Spinal cord (tissue), 10 donors: Measurements from ENCODE around the gene SHMT2. TPM values are rescaled to one million over a fixed set of nuclear protein-coding genes. Genes with fewer than 3 reads are reported as not detected.
A peak's percentile ranks its signal among the peaks of the same experiment; 100 is the strongest.

ENCODE experiments used
- DNase-seq, 6 donors: peaks; one replicate each; pipeline versions ENCODE4 v3.0.0 to v3.0.0-alpha.2; 2013 to 2015; ENCODE audit warnings: low spot score in 6 of 6, low read depth in 4 of 6
- H3K27ac ChIP-seq: one replicate; pipeline ENCODE4 v1.5.1; 2013; ENCODE audit warnings: low read depth, low read length, control low read depth
- H3K27me3 ChIP-seq: one replicate; pipeline ENCODE4 v1.6.1; 2013; ENCODE audit warnings: low read length; ENCODE audit not compliant: control insufficient read depth, insufficient read depth
- H3K36me3 ChIP-seq: one replicate; pipeline ENCODE4 v1.6.1; 2013; ENCODE audit warnings: low read length; ENCODE audit not compliant: control insufficient read depth, insufficient read depth
- H3K4me1 ChIP-seq: one replicate; pipeline ENCODE4 v1.6.1; 2013; ENCODE audit warnings: low read length; ENCODE audit not compliant: control insufficient read depth, insufficient read depth
- H3K4me3 ChIP-seq: one replicate; pipeline ENCODE4 v1.5.1; 2013; ENCODE audit warnings: low read depth, low read length, control low read depth
- H3K9me3 ChIP-seq: one replicate; pipeline ENCODE4 v1.6.1; 2013; ENCODE audit warnings: low read length; ENCODE audit not compliant: control insufficient read depth, insufficient read depth
- WGBS: methylation state at CpG from one replicate; pipeline ENCODE4 v1.1.5; 2013; ENCODE audit warnings: missing lambda C conversion rate; ENCODE audit not compliant: insufficient coverage; 5-methylcytosine and 5-hydroxymethylcytosine counted together
- polyA plus RNA-seq, 2 donors: library from polyadenylated mRNA; unstranded; fragments of 120-200 nt; gene quantifications; one replicate each; pipeline ENCODE4 v1.2.1, GENCODE V29; 2013; ENCODE audit not compliant: insufficient read length in 2 of 2
- total RNA-seq, 2 donors: library from RNA; depleted of rRNA in 1 of 2; stranded (reverse); fragments of 120-200 nt in 1 of 2; fragments of >200 nt in 1 of 2; gene quantifications; one replicate each; pipeline versions ENCODE4 v1.2.3 to v1.2.4, GENCODE V29; 2013 to 2014
- donor health status: healthy.

SHMT2 gene
- total and polyA plus RNA-seq, 4 donors: 37.5 to 62.6 (median 57.8) TPM

- H3K4me1 ChIP-seq: peaks cover 85% of the 10 kb centered on the region
- no peak overlapping the region for H3K27ac ChIP-seq
- peaks cover 82% of the 10 kb centered on the region for H3K27me3 ChIP-seq
- 1% methylated on average over 56 of the region's 63 CpGs for WGBS
- peak in 2 of 6 donors; percentile 62 to 70 for DNase-seq
- H3K36me3 ChIP-seq: peaks cover 14% of the 10 kb centered on the region
- peak overlapping the region; percentile 35 for H3K4me3 ChIP-seq
- H3K9me3 ChIP-seq: no peaks in the 10 kb centered on the region
Measured at GRCh38 chr12:57216921-57217879, 12.3 kb upstream of the SHMT2 start.

DNA sequence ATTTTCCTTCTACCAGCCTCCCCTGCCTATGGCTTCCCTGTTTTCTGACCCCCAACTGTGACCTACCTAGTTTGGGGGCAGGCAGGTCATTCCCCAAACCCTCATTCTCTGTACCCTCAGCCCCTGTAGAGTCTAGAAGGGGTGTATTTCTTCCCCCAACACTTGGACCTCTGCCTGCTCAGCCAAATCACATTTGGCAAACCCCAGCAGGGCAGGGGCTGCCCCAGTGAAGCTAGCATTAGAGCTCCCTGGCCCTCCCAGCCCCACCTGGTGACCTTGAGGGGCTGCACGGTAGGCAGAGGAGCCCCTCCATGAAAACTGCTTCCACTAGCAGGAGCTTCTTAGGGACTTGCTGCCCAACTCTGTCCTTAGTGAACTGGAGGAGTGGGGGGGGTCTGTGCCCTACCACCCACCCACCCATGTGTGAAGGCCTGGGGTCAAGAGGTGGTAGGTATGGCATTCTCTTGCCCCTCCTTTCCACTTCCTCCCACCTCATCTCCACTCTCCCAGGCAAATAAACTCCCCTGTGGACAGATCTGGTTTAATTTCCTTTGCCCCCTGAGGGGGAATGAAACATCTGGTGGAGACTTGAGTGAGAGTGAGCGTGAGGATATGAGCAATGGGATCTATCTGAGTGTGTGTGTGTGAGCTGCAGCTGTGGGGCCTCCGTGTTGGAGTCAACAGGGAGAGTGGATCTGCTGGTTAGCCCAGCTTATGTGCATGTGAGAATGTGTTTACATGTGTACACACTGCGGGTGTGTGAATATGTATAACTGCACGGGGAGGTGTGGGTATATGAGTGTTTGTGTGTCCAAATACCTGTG is 11.3 kb upstream of the SHMT2 start:
- Histone ChIP-seq H3K27ac (no peak overlapping the region), H3K36me3 (peaks cover 5% of the 10 kb centered on the region), H3K4me3 (no peak overlapping the region), H3K27me3 (peaks cover 93% of the 10 kb centered on the region), H3K9me3 (no peaks in the 10 kb centered on the region), H3K4me1 (peaks cover 83% of the 10 kb centered on the region)
- WGBS: 31% methylated on average over 4 of the region's 5 CpGs
- peak in 1 of 6 donors; percentile 76 for DNase-seq

DNA sequence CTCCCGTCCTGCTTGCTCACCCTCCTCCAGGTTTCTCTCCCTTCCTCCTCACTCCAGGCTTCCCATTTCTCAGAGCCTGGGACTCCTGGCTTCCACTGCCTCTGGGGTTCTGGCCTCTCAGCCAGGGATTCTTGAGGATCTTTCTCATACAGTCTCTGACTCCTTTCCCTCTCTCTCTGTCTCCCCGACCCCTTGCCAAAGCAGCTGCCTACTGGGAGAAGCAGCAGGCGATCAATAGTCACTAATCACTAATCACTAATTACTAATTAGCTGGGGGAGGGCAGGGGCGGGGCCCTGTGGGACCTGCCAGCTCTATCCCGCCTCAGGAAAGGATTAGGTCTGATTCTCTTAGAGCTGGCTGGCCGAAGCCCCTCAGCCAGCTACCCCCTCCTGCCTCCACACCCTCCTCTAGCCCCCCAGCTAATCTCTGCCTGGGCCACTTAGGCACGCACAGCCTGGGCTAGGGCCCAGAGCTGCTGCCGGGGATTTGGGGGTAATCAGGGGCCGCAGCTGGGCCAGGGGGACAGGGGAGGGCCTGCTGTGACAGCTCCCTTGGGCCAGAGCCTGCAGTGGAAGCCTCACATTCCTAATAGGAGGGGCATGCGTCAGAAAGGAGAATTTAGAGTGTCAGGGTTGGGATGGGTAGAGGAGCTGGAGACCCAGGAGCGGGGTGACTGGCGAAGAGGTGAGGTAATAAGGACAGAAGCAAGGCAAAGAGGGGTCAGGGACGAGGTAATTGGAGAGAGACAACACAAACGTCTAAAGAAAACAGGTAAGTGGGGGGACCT is 10.1 kb upstream of the SHMT2 start:
- Histone ChIP-seq H3K4me3 (peak overlapping the region; percentile 9), H3K27ac (no peak overlapping the region), H3K27me3 (peaks cover 97% of the 10 kb centered on the region), H3K36me3 (no peaks in the 10 kb centered on the region), H3K9me3 (no peaks in the 10 kb centered on the region), H3K4me1 (peaks cover 78% of the 10 kb centered on the region)
- no peak for DNase-seq
- 18% methylated on average over 13 of the region's 14 CpGs for WGBS

DNA sequence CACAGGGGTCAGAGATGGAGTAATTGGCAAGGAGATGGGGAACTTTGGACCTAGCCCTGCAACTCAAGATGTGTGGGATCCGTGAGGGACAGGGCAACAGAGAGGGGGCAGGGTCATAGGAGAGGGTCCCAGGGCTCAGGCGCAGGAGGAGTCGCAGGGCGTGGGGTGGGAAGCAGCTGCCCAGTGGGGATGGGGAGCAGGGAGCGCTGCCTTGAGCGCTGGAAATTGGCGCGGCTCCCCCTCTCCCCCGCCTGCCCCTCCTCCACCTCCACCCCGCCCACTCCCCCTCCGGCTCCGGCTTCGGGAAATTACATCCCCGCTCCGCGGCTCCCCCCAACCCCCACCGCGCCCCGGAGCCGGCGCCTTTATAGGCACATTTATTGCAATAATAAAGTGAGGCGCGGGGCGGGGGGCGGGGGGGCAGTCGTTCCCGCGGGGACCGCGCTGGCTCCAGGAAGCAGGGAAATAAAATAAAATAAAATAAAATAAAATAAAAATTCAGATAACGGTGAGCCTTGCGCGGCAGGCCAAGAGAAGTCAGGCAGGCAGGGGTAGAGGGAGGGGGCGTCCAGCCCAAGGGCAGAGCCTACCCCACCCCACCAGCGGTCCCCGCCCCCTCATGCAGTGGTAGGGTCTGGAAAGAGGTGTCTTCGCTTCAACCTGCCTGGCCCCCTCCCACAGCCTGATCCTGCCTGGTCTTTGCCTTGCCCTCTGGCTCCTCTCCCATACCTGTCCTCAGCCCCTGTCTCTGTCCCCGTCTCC is 9.3 kb upstream of the SHMT2 start:
- no peak overlapping the region for H3K4me3 ChIP-seq
- no peak overlapping the region for H3K27ac ChIP-seq
- H3K36me3 ChIP-seq: peaks cover 2% of the 10 kb centered on the region
- H3K4me1 ChIP-seq: peaks cover 73% of the 10 kb centered on the region
- H3K27me3 ChIP-seq: peaks cover 97% of the 10 kb centered on the region
- 8% methylated on average over 3 of the region's 38 CpGs for WGBS
- DNase-seq: peak in 2 of 6 donors; percentile 54 to 79
- H3K9me3 ChIP-seq: no peaks in the 10 kb centered on the region

DNA sequence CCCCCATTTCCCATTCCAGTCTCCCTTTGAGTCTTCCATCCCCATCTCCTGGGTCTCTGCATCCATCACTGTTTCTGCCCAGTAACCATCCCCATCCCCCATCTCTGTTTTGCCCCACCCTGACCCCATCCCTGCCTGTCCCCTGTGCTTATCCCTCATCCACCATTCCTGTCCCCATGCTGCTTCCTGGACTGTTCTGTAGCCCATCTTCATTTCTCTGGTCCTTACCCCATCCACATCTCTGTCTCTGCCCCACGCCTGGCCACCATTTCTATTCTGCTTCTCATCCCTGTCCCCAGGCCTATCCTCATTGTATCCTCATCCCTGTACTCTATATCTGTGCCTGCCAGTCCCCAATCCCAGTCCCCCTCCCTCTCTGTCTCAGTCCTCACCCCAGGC is 8.7 kb upstream of the SHMT2 start:
- no peak overlapping the region for H3K4me3 ChIP-seq
- H3K27me3 ChIP-seq: peaks cover 97% of the 10 kb centered on the region
- 50% methylated on average over 1 of the region's 1 CpG for WGBS
- H3K27ac ChIP-seq: no peak overlapping the region
- H3K36me3 ChIP-seq: peaks cover 8% of the 10 kb centered on the region
- H3K9me3 ChIP-seq: no peaks in the 10 kb centered on the region
- H3K4me1 ChIP-seq: peaks cover 73% of the 10 kb centered on the region
- DNase-seq: no peak

- peaks cover 72% of the 10 kb centered on the region for H3K4me1 ChIP-seq
- 7% methylated on average over 23 of the region's 24 CpGs for WGBS
- no peak overlapping the region for H3K4me3 ChIP-seq
- H3K9me3 ChIP-seq: no peaks in the 10 kb centered on the region
- peaks cover 97% of the 10 kb centered on the region for H3K27me3 ChIP-seq
- H3K27ac ChIP-seq: no peak overlapping the region
- no peak for DNase-seq
- H3K36me3 ChIP-seq: peaks cover 8% of the 10 kb centered on the region
Measured at GRCh38 chr12:57221169-57221917, 8.2 kb upstream of the SHMT2 start.

- no peak for DNase-seq
- Histone ChIP-seq H3K9me3 (no peaks in the 10 kb centered on the region), H3K27me3 (peaks cover 99% of the 10 kb centered on the region), H3K4me1 (peaks cover 71% of the 10 kb centered on the region), H3K4me3 (no peak overlapping the region), H3K27ac (no peak overlapping the region), H3K36me3 (peaks cover 8% of the 10 kb centered on the region)
- WGBS: 22% methylated on average over 11 of the region's 13 CpGs
Measured at GRCh38 chr12:57222286-57223190, 7.0 kb upstream of the SHMT2 start.
